UCSD-AML1 (cell line): ENCODE results near the gene ARID4B.
"Not testable (repeated sequence)": the region's sequence is repeated elsewhere in the genome, so short reads cannot be mapped to it uniquely, and the experiment has no call there.

Source experiments
- DNase-seq: peaks from one replicate; lab custom pipeline; 2025; ENCODE audit not compliant: unreplicated experiment; lab: John Stamatoyannopoulos, UW

The ARID4B gene

GRCh38 chr1:235327559-235328270, at the start of gene ARID4B:
TSS of gene ARID4B (minus strand) at chr1:235328179. CDS start at chr1:235326919, 1,260 bp downstream.
- peak; percentile 89 for DNase-seq

- DNase-seq, result no peak
Measured at GRCh38 chr1:235375919-235376605, 48.1 kb upstream of the ARID4B start.

- no peak for DNase-seq
Measured at GRCh38 chr1:235369802-235370201, 41.8 kb upstream of the ARID4B start.

- DNase-seq, result no peak
Measured at GRCh38 chr1:235368428-235368827, 40.4 kb upstream of the ARID4B start.

GRCh38 chr1:235367000-235367908, 39.3 kb upstream of the ARID4B start, which contains the start of gene TBCE:
TSS of gene TBCE (plus strand) at chr1:235367427. CDS start at chr1:235380050, 12,623 bp downstream.
- DNase-seq, result peak; percentile 96

GRCh38 chr1:235366286-235366685, 38.3 kb upstream of the ARID4B start:
- no peak for DNase-seq

GRCh38 chr1:235364189-235364588, 36.2 kb upstream of the ARID4B start:
- not testable (repeated sequence) for DNase-seq

- no peak for DNase-seq
Measured at GRCh38 chr1:235358899-235359298, 30.9 kb upstream of the ARID4B start.

GRCh38 chr1:235357485-235358373, 29.8 kb upstream of the ARID4B start:
- no peak for DNase-seq

- no peak for DNase-seq
Measured at GRCh38 chr1:235351898-235352297, 23.9 kb upstream of the ARID4B start.

GRCh38 chr1:235351441-235351840, 23.5 kb upstream of the ARID4B start:
- DNase-seq, result no peak

GRCh38 chr1:235343726-235344125, 15.7 kb upstream of the ARID4B start:
- no peak for DNase-seq

GRCh38 chr1:235342471-235342870, 14.5 kb upstream of the ARID4B start:
- no peak for DNase-seq

GRCh38 chr1:235342039-235342438, 14.1 kb upstream of the ARID4B start:
- DNase-seq, result no peak

- no peak for DNase-seq
Measured at GRCh38 chr1:235341334-235341733, 13.4 kb upstream of the ARID4B start.

- no peak for DNase-seq
Measured at GRCh38 chr1:235339746-235340145, 11.8 kb upstream of the ARID4B start.

- DNase-seq, result no peak
Measured at GRCh38 chr1:235336903-235337302, 8.9 kb upstream of the ARID4B start.

GRCh38 chr1:235331401-235331800, 3.4 kb upstream of the ARID4B start:
- DNase-seq, result no peak

GRCh38 chr1:235330918-235331285, 2.9 kb upstream of the ARID4B start:
- no peak for DNase-seq

GRCh38 chr1:235329139-235329902, 1.3 kb upstream of the ARID4B start:
- peak; percentile 66 for DNase-seq
